HEK293T (cell line): Measurements from ENCODE around the gene IL1RAPL1.

ENCODE experiments used
- CTCF ChIA-PET: fragments of 350-600 bp; formaldehyde crosslinking; extraction: SDS; loops from one replicate; lab custom pipeline; 2021; ENCODE audit warnings: antibody characterized with exemption, inconsistent platforms; lab: Yijun Ruan, JAX
- POLR2A ChIA-PET: fragments of 350-600 bp; formaldehyde crosslinking; extraction: SDS; loops from one replicate; lab custom pipeline; 2020; ENCODE audit warnings: antibody characterized with exemption, inconsistent platforms; lab: Yijun Ruan, JAX
- DNase-seq: peaks from one replicate; pipeline ENCODE4 v3.0.0; 2012; ENCODE audit warnings: mixed read lengths; ENCODE audit errors: extremely low spot score
- ARNT ChIP-seq: fragments of 450-650 bp; IDR thresholded peaks from 2 replicates; pipeline ENCODE4 v1.6.1; 2017; ENCODE audit warnings: mild to moderate bottlenecking
- BHLHE40 ChIP-seq: fragments of 450-650 bp; IDR thresholded peaks from 2 replicates; pipeline ENCODE4 v1.6.1; 2016; ENCODE audit warnings: mild to moderate bottlenecking, moderate library complexity, borderline replicate concordance
- CTBP1 ChIP-seq: fragments of 450-650 bp; IDR thresholded peaks from 2 replicates; pipeline ENCODE4 v1.6.1; 2016; ENCODE audit warnings: borderline replicate concordance
- ELF4 ChIP-seq: fragments of 450-650 bp; IDR thresholded peaks from 2 replicates; pipeline ENCODE4 v1.6.1; 2017; ENCODE audit warnings: antibody characterized with exemption
- FOXA1 ChIP-seq: fragments of 450-650 bp; IDR thresholded peaks from 2 replicates; pipeline ENCODE4 v1.6.1; 2016; ENCODE audit warnings: mild to moderate bottlenecking
- FOXK2 ChIP-seq: fragments of 450-650 bp; IDR thresholded peaks from 2 replicates; pipeline ENCODE4 v1.6.1; 2016; ENCODE audit warnings: mild to moderate bottlenecking
- FOXM1 ChIP-seq: fragments of 450-650 bp; IDR thresholded peaks from 2 replicates; pipeline ENCODE4 v1.6.1; 2017; ENCODE audit warnings: mild to moderate bottlenecking, borderline replicate concordance
- HDGF ChIP-seq: fragments of 450-650 bp; IDR thresholded peaks from 2 replicates; pipeline ENCODE4 v1.6.1; 2017; ENCODE audit warnings: antibody characterized with exemption, borderline replicate concordance
- L3MBTL2 ChIP-seq: fragments of 450-650 bp; conservative IDR thresholded peaks from 2 replicates; pipeline ENCODE4 v1.6.1; 2016; ENCODE audit warnings: mild to moderate bottlenecking
- LEF1 ChIP-seq: fragments of 450-650 bp; IDR thresholded peaks from 2 replicates; pipeline ENCODE4 v1.6.1; 2017; ENCODE audit warnings: mild to moderate bottlenecking, borderline replicate concordance
- NFRKB ChIP-seq: fragments of 450-650 bp; IDR thresholded peaks from 2 replicates; pipeline ENCODE4 v1.6.1; 2016; ENCODE audit warnings: mild to moderate bottlenecking, moderate library complexity
- SP1 ChIP-seq: fragments of 450-650 bp; IDR thresholded peaks from 2 replicates; pipeline ENCODE4 v1.6.1; 2017
- SUZ12 ChIP-seq: fragments of 450-650 bp; IDR thresholded peaks from 2 replicates; pipeline ENCODE4 v1.6.1; 2016; ENCODE audit warnings: mild to moderate bottlenecking
- TARDBP ChIP-seq: fragments of 450-650 bp; IDR thresholded peaks from 2 replicates; pipeline ENCODE4 v1.6.1; 2016
- ZNF384 ChIP-seq: fragments of 450-650 bp; IDR thresholded peaks from 2 replicates; pipeline ENCODE4 v1.6.1; 2016
- TF ChIP-seq, protein P1 (sequence below): fragments of 450-650 bp; IDR thresholded peaks from 2 replicates; pipeline ENCODE4 v1.6.1; 2016

The IL1RAPL1 gene

DNA sequence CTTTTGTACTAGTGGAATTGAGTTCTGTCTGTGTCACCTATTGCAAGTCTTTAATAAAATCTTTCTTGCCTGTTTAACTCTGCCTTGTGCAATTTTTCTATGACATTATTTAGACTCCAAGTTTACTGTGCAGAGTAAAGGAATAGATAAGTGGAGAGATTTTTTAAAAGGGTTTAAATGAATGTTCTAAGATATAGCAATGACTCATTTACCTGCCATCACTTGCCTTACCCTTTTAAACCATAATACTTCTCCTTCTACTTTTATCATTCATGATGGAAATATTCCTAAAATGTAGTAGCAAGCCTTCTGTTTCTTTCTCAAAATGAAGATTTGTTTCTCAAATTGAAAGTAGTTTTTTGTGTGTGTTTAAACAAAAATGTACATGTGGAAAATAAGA is 845.3 kb downstream of the IL1RAPL1 start:
- ChIA-PET CTCF (no interaction called here), POLR2A (no interaction called here)
- DNase-seq = no peak
- TF ChIP-seq FOXK2 = no peak
- TF ChIP-seq NFRKB = no peak
- TF ChIP-seq ELF4 = no peak
- TF ChIP-seq BHLHE40 = no peak
- TF ChIP-seq ZNF384 = no peak
- TF ChIP-seq, protein P1, sequence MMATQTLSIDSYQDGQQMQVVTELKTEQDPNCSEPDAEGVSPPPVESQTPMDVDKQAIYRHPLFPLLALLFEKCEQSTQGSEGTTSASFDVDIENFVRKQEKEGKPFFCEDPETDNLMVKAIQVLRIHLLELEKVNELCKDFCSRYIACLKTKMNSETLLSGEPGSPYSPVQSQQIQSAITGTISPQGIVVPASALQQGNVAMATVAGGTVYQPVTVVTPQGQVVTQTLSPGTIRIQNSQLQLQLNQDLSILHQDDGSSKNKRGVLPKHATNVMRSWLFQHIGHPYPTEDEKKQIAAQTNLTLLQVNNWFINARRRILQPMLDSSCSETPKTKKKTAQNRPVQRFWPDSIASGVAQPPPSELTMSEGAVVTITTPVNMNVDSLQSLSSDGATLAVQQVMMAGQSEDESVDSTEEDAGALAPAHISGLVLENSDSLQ = no peak
- TF ChIP-seq CTBP1 = no peak
- no peak for TF ChIP-seq L3MBTL2

DNA sequence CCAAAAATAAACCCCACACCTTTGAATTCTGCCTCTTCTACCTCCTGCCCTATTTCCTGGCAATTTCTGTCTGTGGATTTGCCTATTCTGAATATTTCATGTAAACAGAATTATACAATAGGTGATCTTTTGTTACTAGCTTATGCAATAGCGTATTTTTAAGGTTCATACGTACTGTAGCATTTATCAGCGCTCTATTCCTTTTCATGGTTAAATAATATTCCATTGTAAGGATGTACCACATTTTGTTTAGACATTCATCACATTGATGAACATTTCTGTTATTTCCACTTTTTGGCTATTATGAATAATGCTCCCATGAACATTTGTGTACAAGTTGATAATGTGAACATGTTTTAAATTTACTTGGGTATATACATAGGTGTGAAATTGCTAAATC is 847.7 kb downstream of the IL1RAPL1 start:
- ChIA-PET POLR2A (no interaction called here), CTCF (no interaction called here)
- no peak for TF ChIP-seq CTBP1
- TF ChIP-seq LEF1 = no peak
- TF ChIP-seq ZNF384 = no peak
- no peak for TF ChIP-seq L3MBTL2
- no peak for TF ChIP-seq HDGF
- TF ChIP-seq SUZ12 = no peak
- TF ChIP-seq FOXM1 = no peak
- no peak for TF ChIP-seq FOXA1
- no peak for TF ChIP-seq NFRKB
- no peak for TF ChIP-seq TARDBP
- no peak for TF ChIP-seq SP1
- TF ChIP-seq ELF4 = no peak
- TF ChIP-seq FOXK2 = no peak
- TF ChIP-seq ARNT = no peak
- TF ChIP-seq, protein P1 = no peak
- TF ChIP-seq BHLHE40 = no peak
- no peak for DNase-seq

DNA sequence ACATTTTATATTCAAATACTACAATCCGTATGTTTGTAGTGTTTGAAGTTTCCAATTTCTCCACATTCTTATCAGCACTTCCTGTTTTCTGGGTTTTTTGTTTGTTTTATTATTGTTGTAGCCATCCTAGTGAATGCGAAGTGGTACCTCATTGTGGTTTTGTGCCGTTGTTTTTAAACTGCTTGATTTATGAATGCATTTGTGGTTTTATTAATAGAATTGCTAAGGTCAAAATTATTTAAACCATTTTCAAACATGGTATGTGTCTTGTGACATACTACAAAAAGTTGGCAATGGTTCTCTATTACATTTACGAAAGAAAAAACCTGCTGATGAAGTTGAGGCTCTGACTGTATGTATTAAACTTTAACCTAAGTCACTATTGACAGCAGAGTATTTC is 848.1 kb downstream of the IL1RAPL1 start:
- CTCF ChIA-PET = no interaction called here
- no peak for DNase-seq
- TF ChIP-seq BHLHE40 (no peak), CTBP1 (no peak), HDGF (no peak), SUZ12 (no peak), ARNT (no peak), ELF4 (no peak)
- POLR2A ChIA-PET = no interaction called here

DNA sequence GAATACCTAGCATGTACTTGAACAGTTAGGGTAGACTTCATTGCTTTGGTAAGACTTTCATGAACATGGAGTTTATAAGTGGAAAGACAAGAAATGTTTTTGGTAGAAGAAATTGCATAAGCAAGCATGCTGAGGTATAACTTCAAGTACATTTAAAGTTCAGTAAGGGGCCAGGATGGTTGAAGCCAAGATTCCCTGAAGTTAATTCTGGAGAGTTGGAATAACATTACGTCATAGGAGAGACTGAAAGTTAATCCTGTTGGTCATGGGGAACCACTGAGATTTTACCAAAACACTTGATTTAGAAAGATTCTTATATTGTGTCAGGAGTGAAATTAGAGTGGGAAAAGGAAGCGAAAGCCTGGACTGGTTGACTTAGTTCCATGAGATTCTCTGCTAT is 860.6 kb downstream of the IL1RAPL1 start:
- CTCF ChIA-PET = no interaction called here
- POLR2A ChIA-PET = no interaction called here
- TF ChIP-seq FOXM1 = no peak
- no peak for TF ChIP-seq NFRKB
- TF ChIP-seq, protein P1 = no peak
- TF ChIP-seq FOXA1 = no peak
- TF ChIP-seq LEF1 = no peak
- no peak for TF ChIP-seq ARNT
- TF ChIP-seq FOXK2 = no peak
- no peak for TF ChIP-seq L3MBTL2
- TF ChIP-seq HDGF = no peak
- TF ChIP-seq CTBP1 = no peak
- TF ChIP-seq TARDBP = no peak
- no peak for TF ChIP-seq BHLHE40

DNA sequence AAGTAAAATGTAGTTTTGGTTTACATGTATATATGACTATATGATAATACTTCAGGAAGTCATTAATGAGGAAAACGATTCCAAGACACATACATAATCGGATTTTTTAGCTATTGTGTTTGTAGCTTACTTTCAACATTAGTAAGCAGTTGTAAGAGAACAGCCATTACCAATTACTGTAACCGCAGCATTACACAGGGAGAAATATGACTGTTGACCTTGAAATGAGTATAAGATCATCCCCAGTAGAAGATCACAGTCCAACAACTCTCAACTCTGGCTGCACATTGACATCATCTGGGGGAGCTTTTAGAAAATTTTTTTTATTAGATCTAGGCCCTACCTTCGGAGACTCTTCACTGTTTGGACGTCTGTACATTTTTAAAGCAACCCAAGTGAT is 866.1 kb downstream of the IL1RAPL1 start:
- CTCF ChIA-PET = no interaction called here
- TF ChIP-seq FOXA1 (no peak), SP1 (no peak), BHLHE40 (no peak), FOXK2 (no peak), TARDBP (no peak), NFRKB (no peak), CTBP1 (no peak), ZNF384 (no peak), FOXM1 (no peak), LEF1 (no peak), ELF4 (no peak), ARNT (no peak), SUZ12 (no peak), L3MBTL2 (no peak), HDGF (no peak)
- TF ChIP-seq, protein P1 = no peak
- no peak for DNase-seq
- POLR2A ChIA-PET = no interaction called here

More for the DNA sequence above, 860.6 kb downstream of the IL1RAPL1 start:
- no peak for DNase-seq

DNA sequence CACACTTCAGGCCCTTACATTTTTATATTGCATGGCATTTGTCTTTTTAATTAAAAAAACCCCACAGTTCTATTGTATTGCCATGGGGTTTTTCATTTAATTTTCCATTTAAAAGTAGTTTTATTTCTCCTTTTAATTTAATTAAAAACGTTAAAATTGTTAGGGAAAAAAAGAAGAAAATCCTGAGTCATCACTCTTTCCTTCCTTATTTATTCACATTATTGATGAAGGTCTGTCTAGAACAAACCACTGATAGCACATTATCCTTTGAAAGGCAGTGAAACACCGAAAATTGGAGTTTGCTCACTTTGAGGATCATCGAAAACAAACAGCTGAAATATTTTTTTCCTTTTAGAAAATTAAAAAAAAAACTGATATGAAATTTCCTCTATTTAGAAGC is 868.5 kb downstream of the IL1RAPL1 start:
- ChIA-PET CTCF (interaction anchor here (0.7 kb wide), 1 partner anchor 754 kb away, joined by 3 read pairs; no protein-coding TSS in a partner anchor), POLR2A (no interaction called here)
- DNase-seq = no peak
- TF ChIP-seq SUZ12 (no peak), FOXA1 (no peak), FOXM1 (no peak), TARDBP (no peak), L3MBTL2 (no peak), ELF4 (no peak), ZNF384 (no peak), ARNT (no peak), FOXK2 (no peak), CTBP1 (no peak), BHLHE40 (no peak), NFRKB (no peak), LEF1 (no peak), SP1 (no peak), HDGF (no peak)
- TF ChIP-seq, protein P1 = no peak
